HG03039 (cell line): ENCODE results near the gene KCTD21.

Experiments
- ATAC-seq: cut with Tn5 transposase; IDR thresholded peaks from one replicate; pipeline ENCODE4 v1.9.1; 2021; ENCODE audit warnings: mild to moderate bottlenecking, moderate library complexity; ENCODE audit not compliant: unreplicated experiment

The KCTD21 gene

GRCh38 chr11:78147807-78148206, 40.6 kb downstream of the KCTD21 start:
- no peak for ATAC-seq

- no peak for ATAC-seq
These were observed 42.9 kb downstream of the KCTD21 start for GRCh38 chr11:78145511-78146025.

- no peak for ATAC-seq
These were observed 47.9 kb downstream of the KCTD21 start for GRCh38 chr11:78140392-78141077.

GRCh38 chr11:78139422-78140391, 48.7 kb downstream of the KCTD21 start, which contains the start of gene ALG8:
TSS of gene ALG8 (minus strand) at chr11:78139626. CDS start at chr11:78139588, 38 bp downstream.
- ATAC-seq, result peak; percentile 91

- ATAC-seq, result peak; percentile 19
These were observed 49.6 kb downstream of the KCTD21 start for GRCh38 chr11:78138694-78139421.

GRCh38 chr11:78138291-78138690, 50.1 kb downstream of the KCTD21 start:
- no peak for ATAC-seq

- no peak for ATAC-seq
These were observed 56.0 kb downstream of the KCTD21 start for GRCh38 chr11:78132475-78132874.

- ATAC-seq, result no peak
These were observed 56.5 kb downstream of the KCTD21 start for GRCh38 chr11:78131956-78132355.

- ATAC-seq, result no peak
These were observed 61.0 kb downstream of the KCTD21 start for GRCh38 chr11:78127403-78127802.
